ENCODE results near the gene MED17. TPM values are rescaled to one million over a fixed set of nuclear protein-coding genes. Genes with fewer than 3 reads are reported as not detected.

Gene MED17
- total RNA-seq, 2 donors from 2014 or later = 47.7 to 60.6 TPM

- ATAC-seq (no peak), DNase-seq (ENCODE audit: low spot score) (no peak)
- no peak overlapping the region for H3K4me3 Mint-ChIP-seq
- H3K9me3 Mint-ChIP-seq = no peaks in the 10 kb centered on the region
- H3K27me3 Mint-ChIP-seq = peaks cover 8 to 25% of the 10 kb centered on the region in 2 donors
- no peak overlapping the region for H3K27ac Mint-ChIP-seq
- H3K36me3 Mint-ChIP-seq = no peaks in the 10 kb centered on the region
- H3K4me1 Mint-ChIP-seq (ENCODE audit: low read depth in 2 of 2) = no peaks in the 10 kb centered on the region
These were observed 74.2 kb downstream of the MED17 start for GRCh38 chr11:93858121-93858775.

- H3K27ac Mint-ChIP-seq = no peak overlapping the region
- no peak for ATAC-seq
- H3K27me3 Mint-ChIP-seq = peaks cover 6 to 14% of the 10 kb centered on the region in 2 donors
These were observed 77.7 kb downstream of the MED17 start for GRCh38 chr11:93861808-93862207.

More at GRCh38 chr11:93861808-93862207, 77.7 kb downstream of the MED17 start:
- no peak for DNase-seq (ENCODE audit: low spot score)
- Mint-ChIP-seq H3K4me3 (no peak overlapping the region), H3K9me3 (no peaks in the 10 kb centered on the region), H3K36me3 (no peaks in the 10 kb centered on the region), H3K4me1 (ENCODE audit: low read depth in 2 of 2) (no peaks in the 10 kb centered on the region)

Other genes starting within 250 kb of the MED17 start
- 10 to 100 TPM; 12.7 to 17.9 TPM for gene SMCO4, start 240.9 kb upstream of the MED17 start, total RNA-seq
- 10 to 100 TPM; 19.2 to 54.3 TPM for gene CEP295, start 122.6 kb upstream of the MED17 start, total RNA-seq
- gene TAF1D, start 42.8 kb upstream of the MED17 start, total RNA-seq = 100 to 1,000 TPM; 146 to 329 TPM
- gene C11orf54, start 42.6 kb upstream of the MED17 start, total RNA-seq = 10 to 100 TPM; 19.6 to 25.5 TPM
- gene VSTM5, start 66.3 kb downstream of the MED17 start, total RNA-seq = not detected
- not detected for gene HEPHL1, start 237.1 kb downstream of the MED17 start, total RNA-seq

Data from natural killer cell treated with Interleukin-12 subunit alpha and Interleukin-12 subunit beta and Interleukin-15 and Interleukin-18, amount 100 ng/mL, for 72 hours (primary cell).